OCI-LY3 (cell line): ENCODE results near the gene GJA4.

Source experiments
- CTCF ChIP-seq: fragments of 200-600, 300-600 bp; sonication (generic); IDR thresholded peaks from 2 replicates; pipeline ENCODE4 v1.5.1; 2014; ENCODE audit warnings: antibody characterized with exemption, low read length, low read depth
- EZH2phosphoT487 ChIP-seq: fragments of 200-600 bp; shearing (Covaris generic); IDR thresholded peaks from 2 replicates; pipeline ENCODE4 v1.6.1; 2018; ENCODE audit warnings: antibody characterized with exemption, mixed run types, low read depth

- TF ChIP-seq CTCF: no peak
- TF ChIP-seq EZH2phosphoT487: no peak
These were observed 21.0 kb upstream of the GJA4 start for GRCh38 chr1:34771573-34772371.
